ENCODE measurements around the gene OSBPL2. TPM values are rescaled to one million over a fixed set of nuclear protein-coding genes. Genes with fewer than 3 reads are reported as not detected.

The OSBPL2 gene
- total and polyA plus RNA-seq, 12 donors = 12.6 to 55.7 (median 39.8) TPM

GRCh38 chr20:62235001-62235776, 3.1 kb upstream of the OSBPL2 start:
- intact Hi-C loops (cut with DNase I) = loop anchor here in 1 of 10 donors (5.0 kb wide), 1 partner anchor 53 kb away; the partner anchor contains the start of gene MTG2
- TF ChIP-seq CTCF (IDR thresholded peaks at IDR 0.05) = no peak
- WGBS, 2 donors = 49 to 57% methylated on average over 16 of the region's 16 CpGs
- peak overlapping the region in 7 of 10 donors; percentile 16 to 35 (median 21) for H3K4me3 ChIP-seq
- H3K27me3 ChIP-seq = peaks cover 0 to 2% (median 0%) of the 10 kb centered on the region in 7 donors
- peaks cover 0 to 4% (median 0%) of the 10 kb centered on the region in 11 donors for H3K9me3 ChIP-seq
- DNase-seq = peak in 1 of 2 donors; percentile 46
- H3K27ac ChIP-seq = peak overlapping the region; percentile 1 to 88 (median 78)
- peaks cover 4 to 59% (median 30%) of the 10 kb centered on the region in 9 donors for H3K4me1 ChIP-seq
- H3K36me3 ChIP-seq = no peaks in the 10 kb centered on the region
- peak in 4 of 8 donors; percentile 3 to 23 (median 12) for ATAC-seq

GRCh38 chr20:62235777-62236157, 2.6 kb upstream of the OSBPL2 start:
- DNase-seq = peak in 1 of 2 donors; percentile 10
- H3K4me3 ChIP-seq = peak overlapping the region in 7 of 10 donors; percentile 16 to 35 (median 21)
- 92 to 94% methylated on average over 9 of the region's 9 CpGs for WGBS, 2 donors
- no peak for ATAC-seq
- peaks cover 0 to 2% (median 0%) of the 10 kb centered on the region in 7 donors for H3K27me3 ChIP-seq
- H3K36me3 ChIP-seq = peaks cover 0 to 4% (median 0%) of the 10 kb centered on the region in 9 donors
- H3K9me3 ChIP-seq = peaks cover 0 to 4% (median 0%) of the 10 kb centered on the region in 11 donors
- TF ChIP-seq CTCF (IDR thresholded peaks at IDR 0.05) = no peak
- intact Hi-C loops (cut with DNase I) = loop anchor here in 1 of 10 donors (5.0 kb wide), 1 partner anchor 53 kb away; the partner anchor contains the start of gene MTG2
- H3K4me1 ChIP-seq = peaks cover 4 to 62% (median 31%) of the 10 kb centered on the region in 9 donors
- peak overlapping the region in 8 of 10 donors; percentile 54 to 88 (median 83) for H3K27ac ChIP-seq

- H3K9me3 ChIP-seq = peaks cover 0 to 4% (median 0%) of the 10 kb centered on the region in 11 donors
- intact Hi-C loops (cut with DNase I) = loop anchor here in 1 of 10 donors (5.0 kb wide), 1 partner anchor 54 kb away; the partner anchor contains the start of gene MTG2
- ATAC-seq = no peak
- no peak overlapping the region for H3K4me3 ChIP-seq
- peaks cover 0 to 2% (median 0%) of the 10 kb centered on the region in 7 donors for H3K27me3 ChIP-seq
- H3K4me1 ChIP-seq = peaks cover 4 to 67% (median 31%) of the 10 kb centered on the region in 9 donors
- no peak for TF ChIP-seq CTCF (IDR thresholded peaks at IDR 0.05)
- H3K27ac ChIP-seq = peak overlapping the region in 4 of 10 donors; percentile 58 to 89 (median 66)
- 53 to 57% methylated on average over 6 of the region's 6 CpGs for WGBS, 2 donors
- peaks cover 0 to 8% (median 0%) of the 10 kb centered on the region in 9 donors for H3K36me3 ChIP-seq
- no peak for DNase-seq
These were observed 2.1 kb upstream of the OSBPL2 start for GRCh38 chr20:62236200-62236599.

- H3K27me3 ChIP-seq = peaks cover 0 to 2% (median 0%) of the 10 kb centered on the region in 7 donors
- no peak for TF ChIP-seq CTCF (IDR thresholded peaks at IDR 0.05)
- peaks cover 4 to 74% (median 38%) of the 10 kb centered on the region in 9 donors for H3K4me1 ChIP-seq
- DNase-seq (peak in 1 of 2 donors; percentile 10), ATAC-seq (no peak)
- WGBS, 2 donors = 44 to 53% methylated on average over 28 of the region's 28 CpGs
- intact Hi-C loops (cut with DNase I) = loop anchor here in 1 of 10 donors (5.0 kb wide), 1 partner anchor 55 kb away; the partner anchor contains the start of gene MTG2
- peaks cover 0 to 4% (median 0%) of the 10 kb centered on the region in 11 donors for H3K9me3 ChIP-seq
- no peak overlapping the region for H3K4me3 ChIP-seq
- peak overlapping the region in 8 of 10 donors; percentile 39 to 89 (median 64) for H3K27ac ChIP-seq
- H3K36me3 ChIP-seq = peaks cover 0 to 14% (median 0%) of the 10 kb centered on the region in 9 donors
These were observed 1.4 kb upstream of the OSBPL2 start for GRCh38 chr20:62236766-62237513.
